SK-N-SH (cell line): ENCODE results near the gene CAMK2D. TPM values are rescaled to one million over a fixed set of nuclear protein-coding genes. Genes with fewer than 3 reads are reported as not detected.

Source experiments
- CTCF ChIA-PET: fragments of 300-600, 350-600 bp; formaldehyde crosslinking; extraction: SDS; loops from one replicate; lab custom pipeline; 2021; lab: Yijun Ruan, JAX
- POLR2A ChIA-PET: fragments of 350-600 bp; sonication (Branson Sonifier 250); formaldehyde crosslinking; extraction: SDS; loops from one replicate; lab custom pipeline; 2020; ENCODE audit warnings: antibody characterized with exemption, inconsistent platforms; lab: Yijun Ruan, JAX
- DNase-seq: peaks from one replicate; pipeline ENCODE4 v3.0.0; 2012
- H2AFZ ChIP-seq: fragments of 200-600 bp; sonication (generic); 2 replicates; pipeline ENCODE4 v1.8.1; 2016; ENCODE audit warnings: antibody characterized with exemption, mild to moderate bottlenecking, low read depth
- H3F3A ChIP-seq: fragments of 200-600 bp; sonication (generic); replicated peaks from 2 replicates; pipeline ENCODE3; 2016; ENCODE audit warnings: antibody characterized with exemption, mild to moderate bottlenecking; ENCODE audit not compliant: insufficient read depth
- H3K27ac ChIP-seq, 2 experiments: fragments of 200-500 bp in 1 of 2; fragments of 200-600 bp in 1 of 2; sonication (Bioruptor generic) in 1 of 2; sonication (generic), shearing (Covaris generic) in 1 of 2; 2 replicates each; pipeline versions ENCODE4 v1.5.1 to v1.6.1; 2014 to 2016; ENCODE audit warnings: low read depth in 2 of 2, inconsistent platforms in 1 of 2, low read length in 1 of 2, mild to moderate bottlenecking in 1 of 2, mixed read lengths in 1 of 2
- H3K27me3 ChIP-seq: fragments of 200-600 bp; sonication (generic), shearing (Covaris generic); 2 replicates; pipeline ENCODE4 v1.6.1; 2016; ENCODE audit warnings: mixed run types; ENCODE audit not compliant: insufficient read depth
- H3K36me3 ChIP-seq, 2 experiments: fragments of 200-500 bp in 1 of 2; fragments of 200-600 bp in 1 of 2; sonication (Bioruptor generic) in 1 of 2; sonication (generic) in 1 of 2; replicated peaks in 1 of 2; 2 replicates each; pipeline versions ENCODE3 to v1.5.1; 2014 to 2016; ENCODE audit warnings: low read length in 1 of 2, mild to moderate bottlenecking in 1 of 2; ENCODE audit not compliant: insufficient read depth in 2 of 2, control insufficient read depth in 1 of 2
- H3K4me1 ChIP-seq, 2 experiments: fragments of 200-500 bp in 1 of 2; fragments of 200-600 bp in 1 of 2; sonication (Bioruptor generic) in 1 of 2; sonication (generic), shearing (Covaris generic) in 1 of 2; 2 replicates each; pipeline versions ENCODE4 v1.5.1 to v1.6.1; 2014 to 2016; ENCODE audit warnings: low read depth in 1 of 2, low read length in 1 of 2, mixed run types in 1 of 2; ENCODE audit not compliant: insufficient read depth in 2 of 2, control insufficient read depth in 1 of 2
- H3K4me2 ChIP-seq: fragments of 200-600 bp; sonication (generic), shearing (Covaris generic); 2 replicates; pipeline ENCODE4 v1.6.1; 2017; ENCODE audit warnings: mixed run types
- H3K4me3 ChIP-seq, 2 experiments: fragments of 200-500 bp in 1 of 2; fragments of 200-600 bp in 1 of 2; sonication (Bioruptor generic) in 1 of 2; sonication (generic), shearing (Covaris generic) in 1 of 2; 2 replicates each; pipeline versions ENCODE4 v1.5.1 to v1.8.1; 2014 to 2016; ENCODE audit warnings: low read depth in 2 of 2, inconsistent platforms in 1 of 2, low read length in 1 of 2, mild to moderate bottlenecking in 1 of 2, mixed read lengths in 1 of 2, moderate library complexity in 1 of 2
- H3K79me2 ChIP-seq: fragments of 200-600 bp; sonication (generic); 2 replicates; pipeline ENCODE4 v1.8.1; 2017; ENCODE audit warnings: mild to moderate bottlenecking; ENCODE audit not compliant: insufficient read depth
- H3K9ac ChIP-seq: fragments of 200-600 bp; sonication (generic); 2 replicates; pipeline ENCODE4 v1.6.1; 2017; ENCODE audit warnings: mixed run types
- H3K9me2 ChIP-seq: fragments of 200-600 bp; sonication (generic); 2 replicates; pipeline ENCODE4 v1.6.1; 2017; ENCODE audit warnings: mixed run types
- H3K9me3 ChIP-seq: fragments of 200-600 bp; sonication (generic); 2 replicates; pipeline ENCODE4 v1.6.1; 2017; ENCODE audit warnings: mixed run types, mild to moderate bottlenecking, moderate library complexity
- H4K20me1 ChIP-seq: fragments of 200-600 bp; sonication (generic); 2 replicates; pipeline ENCODE4 v1.6.1; 2017; ENCODE audit warnings: mild to moderate bottlenecking, mixed run types; ENCODE audit not compliant: insufficient read depth
- EP300 ChIP-seq, 2 experiments: IDR thresholded peaks; 2 replicates each; pipeline versions ENCODE4 v1.4.0 to v1.6.1; 2012; ENCODE audit warnings: borderline replicate concordance in 1 of 2, low read depth in 1 of 2, low read length in 1 of 2
- FOXM1 ChIP-seq: IDR thresholded peaks from 2 replicates; pipeline ENCODE4 v1.4.0; 2012; ENCODE audit warnings: low read depth, mild to moderate bottlenecking
- GATA2 ChIP-seq: sonication (generic); formaldehyde crosslinking; IDR thresholded peaks from 2 replicates; pipeline ENCODE4 v1.5.0; 2020; ENCODE audit warnings: mild to moderate bottlenecking, missing genetic modification reagents
- MEF2A ChIP-seq: IDR thresholded peaks from 2 replicates; pipeline ENCODE4 v1.4.0; 2012; ENCODE audit warnings: low read depth, borderline replicate concordance
- MXI1 ChIP-seq: IDR thresholded peaks from 2 replicates; pipeline ENCODE4 v1.6.1; 2012; ENCODE audit warnings: mild to moderate bottlenecking, low read depth, low read length, improper control_type of control experiment
- NRF1 ChIP-seq: IDR thresholded peaks from 2 replicates; pipeline ENCODE4 v1.6.1; 2012; ENCODE audit warnings: low read depth, mild to moderate bottlenecking, low read length
- POLR2AphosphoS5 ChIP-seq: IDR thresholded peaks from 2 replicates; pipeline ENCODE4 v1.6.1; 2012; ENCODE audit warnings: low read depth, low read length
- RCOR1 ChIP-seq: fragments of 150-350 bp; IDR thresholded peaks from 2 replicates; pipeline ENCODE4 v1.6.1; 2017; ENCODE audit warnings: antibody characterized with exemption, low read length
- RFX5 ChIP-seq: IDR thresholded peaks from 2 replicates; pipeline ENCODE4 v1.6.1; 2012; ENCODE audit warnings: mild to moderate bottlenecking, improper control_type of control experiment, low read length
- SMC3 ChIP-seq: IDR thresholded peaks from 2 replicates; pipeline ENCODE4 v1.6.1; 2012; ENCODE audit warnings: low read depth, low read length, improper control_type of control experiment
- TAF1 ChIP-seq: IDR thresholded peaks from 2 replicates; pipeline ENCODE4 v1.6.1; 2012; ENCODE audit warnings: low read depth, mild to moderate bottlenecking, low read length, moderate library complexity, borderline replicate concordance
- TCF12 ChIP-seq: IDR thresholded peaks from 2 replicates; pipeline ENCODE4 v1.4.0; 2012
- TEAD4 ChIP-seq: IDR thresholded peaks from 2 replicates; pipeline ENCODE4 v1.4.0; 2012; ENCODE audit warnings: mild to moderate bottlenecking, borderline replicate concordance; ENCODE audit not compliant: insufficient read depth
- USF2 ChIP-seq: fragments of 150-350 bp; IDR thresholded peaks from 2 replicates; pipeline ENCODE4 v1.6.1; 2017; ENCODE audit warnings: antibody characterized with exemption, low read length, low read depth, borderline replicate concordance
- YY1 ChIP-seq: IDR thresholded peaks from 2 replicates; pipeline ENCODE4 v1.4.0; 2012; ENCODE audit warnings: low read depth, mild to moderate bottlenecking
- WGBS: methylation state at CpG from one replicate; pipeline ENCODE4 v1.1.6; 2017; ENCODE audit warnings: low lambda C conversion rate; 5-methylcytosine and 5-hydroxymethylcytosine counted together
- polyA plus RNA-seq, 3 experiments: library from polyadenylated mRNA; depleted of rRNA; stranded (reverse); fragments of >200 nt; gene quantifications; 2 replicates each; pipeline ENCODE4 v1.2.3, GENCODE V29; 2012
- TF ChIP-seq, protein P1 (sequence below): IDR thresholded peaks from 2 replicates; pipeline ENCODE4 v1.4.0; 2012; ENCODE audit warnings: low read depth, borderline replicate concordance
- TF ChIP-seq, protein P2 (sequence below): IDR thresholded peaks from 2 replicates; pipeline ENCODE4; 2012
- TF ChIP-seq, protein P3 (sequence below): IDR thresholded peaks from 2 replicates; pipeline ENCODE4 v1.4.0; 2012; ENCODE audit warnings: low read depth

Gene CAMK2D
- polyA plus RNA-seq, 1 of the 3 experiments (the other 2 are of a cell fraction) = 17.0 TPM

DNA sequence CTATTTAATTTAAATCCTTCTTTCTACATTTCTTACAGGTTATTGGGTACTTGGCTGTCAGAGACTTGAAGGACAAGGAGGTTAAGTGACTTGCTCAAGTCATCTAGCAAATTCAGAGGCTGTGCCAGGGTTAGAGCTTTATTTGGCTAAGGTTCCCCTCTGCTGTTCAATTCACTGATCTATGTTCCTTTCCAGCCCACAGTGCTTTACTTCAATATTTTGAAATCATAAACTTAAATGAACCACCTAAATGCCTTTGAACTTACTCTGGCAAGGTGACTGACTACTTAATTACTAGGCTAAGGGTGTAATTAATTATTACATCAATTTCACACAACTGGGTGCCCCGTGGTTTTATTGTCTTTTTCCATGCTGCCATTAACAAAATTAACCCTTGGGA lies 288.7 kb downstream of the CAMK2D start (continued):
- TF ChIP-seq, protein P1, sequence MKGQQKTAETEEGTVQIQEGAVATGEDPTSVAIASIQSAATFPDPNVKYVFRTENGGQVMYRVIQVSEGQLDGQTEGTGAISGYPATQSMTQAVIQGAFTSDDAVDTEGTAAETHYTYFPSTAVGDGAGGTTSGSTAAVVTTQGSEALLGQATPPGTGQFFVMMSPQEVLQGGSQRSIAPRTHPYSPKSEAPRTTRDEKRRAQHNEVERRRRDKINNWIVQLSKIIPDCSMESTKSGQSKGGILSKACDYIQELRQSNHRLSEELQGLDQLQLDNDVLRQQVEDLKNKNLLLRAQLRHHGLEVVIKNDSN = no peak
- TF ChIP-seq TEAD4 = no peak
- no peak for TF ChIP-seq YY1
- TF ChIP-seq, protein P2, sequence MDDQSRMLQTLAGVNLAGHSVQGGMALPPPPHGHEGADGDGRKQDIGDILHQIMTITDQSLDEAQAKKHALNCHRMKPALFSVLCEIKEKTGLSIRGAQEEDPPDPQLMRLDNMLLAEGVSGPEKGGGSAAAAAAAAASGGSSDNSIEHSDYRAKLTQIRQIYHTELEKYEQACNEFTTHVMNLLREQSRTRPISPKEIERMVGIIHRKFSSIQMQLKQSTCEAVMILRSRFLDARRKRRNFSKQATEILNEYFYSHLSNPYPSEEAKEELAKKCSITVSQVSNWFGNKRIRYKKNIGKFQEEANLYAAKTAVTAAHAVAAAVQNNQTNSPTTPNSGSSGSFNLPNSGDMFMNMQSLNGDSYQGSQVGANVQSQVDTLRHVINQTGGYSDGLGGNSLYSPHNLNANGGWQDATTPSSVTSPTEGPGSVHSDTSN = no peak
- no peak for TF ChIP-seq GATA2
- TF ChIP-seq MEF2A = no peak
- TF ChIP-seq TAF1 = no peak

GRCh38 chr4:113471146-113471860 lies 290.2 kb downstream of the CAMK2D start:
- TF ChIP-seq RFX5 (no peak), RCOR1 (no peak)
- Histone ChIP-seq H3K4me3 (no peak overlapping the region), H3K79me2 (no peaks in the 10 kb centered on the region), H3K9me2 (no peaks in the 10 kb centered on the region), H3K4me2 (no peak overlapping the region), H3K27ac (peak overlapping the region in 1 of 2 experiments; percentile 61; a peak in 2 of 4 replicates), H3F3A (peaks cover 37% of the 10 kb centered on the region), H3K4me1 (peaks cover 2 to 41% of the 10 kb centered on the region in 2 experiments), H3K9me3 (no peaks in the 10 kb centered on the region), H2AFZ (no peak overlapping the region), H3K27me3 (no peaks in the 10 kb centered on the region), H4K20me1 (no peaks in the 10 kb centered on the region), H3K36me3 (peaks cover 0 to 33% of the 10 kb centered on the region in 2 experiments), H3K9ac (no peak overlapping the region)
- no peak for DNase-seq
- POLR2A ChIA-PET = no interaction called here
- WGBS = 87% methylated on average over 4 of the region's 4 CpGs
- CTCF ChIA-PET = interaction anchor here (0.6 to 1.0 kb wide), 3 partner anchors 11 to 1194 kb away, joined by 3 to 4 read pairs (median 3); no protein-coding TSS in a partner anchor

DNA sequence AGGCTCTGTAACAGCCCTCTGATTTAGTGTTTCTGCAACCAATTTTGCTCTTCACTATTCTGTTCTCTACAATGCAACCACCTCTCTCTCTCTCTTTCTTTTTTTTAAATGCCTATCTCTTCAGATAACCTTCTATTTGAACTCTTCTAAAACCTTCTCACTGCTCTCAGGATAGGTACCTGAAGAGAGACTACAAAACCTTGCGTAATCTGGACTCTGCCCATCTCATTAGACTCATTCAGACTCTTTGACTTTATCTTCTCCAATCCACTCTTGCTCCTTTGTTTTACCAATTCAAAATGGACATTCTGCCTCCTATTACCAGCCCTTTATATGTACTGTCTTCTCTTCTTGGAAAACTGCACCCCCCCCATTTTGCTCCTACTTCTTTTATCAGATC lies 291.6 kb downstream of the CAMK2D start:
- no peaks in the 10 kb centered on the region for H3K9me2 ChIP-seq
- H3K36me3 ChIP-seq = peaks cover 0 to 30% of the 10 kb centered on the region in 2 experiments
- H3F3A ChIP-seq = peaks cover 37% of the 10 kb centered on the region
- no peaks in the 10 kb centered on the region for H3K9me3 ChIP-seq
- ChIA-PET POLR2A (no interaction called here), CTCF (interaction anchor here (0.6 kb wide), 1 partner anchor 177 kb away, joined by 3 read pairs; no protein-coding TSS in a partner anchor)
- TF ChIP-seq USF2 = no peak
- TF ChIP-seq NRF1 = no peak
- no peak for TF ChIP-seq FOXM1
- no peak for TF ChIP-seq POLR2AphosphoS5
- TF ChIP-seq MXI1 = no peak
- TF ChIP-seq SMC3 = no peak
- TF ChIP-seq, protein P3, sequence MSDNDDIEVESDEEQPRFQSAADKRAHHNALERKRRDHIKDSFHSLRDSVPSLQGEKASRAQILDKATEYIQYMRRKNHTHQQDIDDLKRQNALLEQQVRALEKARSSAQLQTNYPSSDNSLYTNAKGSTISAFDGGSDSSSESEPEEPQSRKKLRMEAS = no peak
- TF ChIP-seq, protein P1 = no peak
- TF ChIP-seq EP300 (IDR thresholded peaks at IDR 0.05; ENCODE audit: borderline replicate concordance in 1 of 2, low read depth in 1 of 2, low read length in 1 of 2) = no peak
- no peak for TF ChIP-seq TCF12
- no peaks in the 10 kb centered on the region for H4K20me1 ChIP-seq
- H3K79me2 ChIP-seq = no peaks in the 10 kb centered on the region
- H2AFZ ChIP-seq = no peak overlapping the region
- peak overlapping the region in 1 of 2 experiments; percentile 97; a peak in 2 of 4 replicates for H3K27ac ChIP-seq
- H3K27me3 ChIP-seq = no peaks in the 10 kb centered on the region
- H3K4me1 ChIP-seq = peaks cover 2 to 41% of the 10 kb centered on the region in 2 experiments
- H3K4me2 ChIP-seq = no peak overlapping the region
- H3K4me3 ChIP-seq = no peak overlapping the region
- WGBS = 100% methylated on average over 1 of the region's 1 CpG
- no peak overlapping the region for H3K9ac ChIP-seq
- DNase-seq = no peak
